D341Med (cell line): Measurements from ENCODE around the gene NT5C3B.
"Not testable (repeated sequence)": the region's sequence is repeated elsewhere in the genome, so short reads cannot be mapped to it uniquely, and the experiment has no call there.

Experiments used
- DNase-seq: peaks from one replicate; pipeline ENCODE4 v3.0.0; 2012; ENCODE audit warnings: low spot score

The NT5C3B gene

DNA sequence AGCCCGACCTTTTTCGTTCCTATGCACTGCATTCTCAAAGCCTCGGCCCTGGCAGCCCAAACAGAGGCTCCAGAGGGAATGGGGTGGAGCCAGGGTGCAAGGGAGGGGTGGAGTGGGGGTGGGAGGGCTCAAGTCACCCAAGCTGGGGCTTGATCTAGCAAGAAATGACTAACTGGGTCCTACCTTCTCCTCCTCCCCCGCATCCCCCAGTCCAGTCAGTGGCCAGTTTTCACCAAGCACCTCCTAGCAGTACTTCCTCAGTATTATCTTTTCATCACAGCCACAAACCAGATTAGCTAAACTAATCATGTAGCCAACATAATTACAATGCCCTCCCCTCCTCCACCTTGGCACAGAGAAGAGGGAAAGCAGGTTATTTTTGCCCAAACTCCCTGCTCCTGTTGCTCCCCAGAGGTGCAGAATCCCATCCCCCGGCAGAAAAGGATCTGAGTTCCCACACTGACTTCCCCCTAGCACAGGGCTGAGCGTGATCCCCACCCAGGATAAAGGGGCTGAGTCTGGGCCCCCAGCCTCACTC, 51.8 kb downstream of the NT5C3B start:
- DNase-seq, result no peak

DNA sequence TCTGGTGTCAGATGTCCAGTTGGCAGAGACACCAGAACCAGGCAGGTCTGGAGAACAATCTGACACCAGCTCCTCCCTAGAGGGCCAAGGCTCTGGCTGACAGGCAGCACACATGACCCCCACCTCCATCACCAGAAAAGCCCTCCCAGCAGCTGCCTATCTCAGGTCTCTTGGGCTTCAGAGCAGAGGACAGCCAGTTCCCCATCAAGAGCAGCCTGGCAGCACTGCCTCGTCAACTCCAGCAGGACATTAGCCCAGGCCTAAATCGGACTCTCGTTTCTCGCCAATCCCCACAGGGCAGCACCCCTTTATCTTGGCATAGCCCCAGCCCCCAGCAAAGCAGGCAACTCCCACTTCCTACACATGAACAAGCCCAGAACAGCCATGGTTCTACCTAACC, 53.9 kb downstream of the NT5C3B start:
- no peak for DNase-seq

DNA sequence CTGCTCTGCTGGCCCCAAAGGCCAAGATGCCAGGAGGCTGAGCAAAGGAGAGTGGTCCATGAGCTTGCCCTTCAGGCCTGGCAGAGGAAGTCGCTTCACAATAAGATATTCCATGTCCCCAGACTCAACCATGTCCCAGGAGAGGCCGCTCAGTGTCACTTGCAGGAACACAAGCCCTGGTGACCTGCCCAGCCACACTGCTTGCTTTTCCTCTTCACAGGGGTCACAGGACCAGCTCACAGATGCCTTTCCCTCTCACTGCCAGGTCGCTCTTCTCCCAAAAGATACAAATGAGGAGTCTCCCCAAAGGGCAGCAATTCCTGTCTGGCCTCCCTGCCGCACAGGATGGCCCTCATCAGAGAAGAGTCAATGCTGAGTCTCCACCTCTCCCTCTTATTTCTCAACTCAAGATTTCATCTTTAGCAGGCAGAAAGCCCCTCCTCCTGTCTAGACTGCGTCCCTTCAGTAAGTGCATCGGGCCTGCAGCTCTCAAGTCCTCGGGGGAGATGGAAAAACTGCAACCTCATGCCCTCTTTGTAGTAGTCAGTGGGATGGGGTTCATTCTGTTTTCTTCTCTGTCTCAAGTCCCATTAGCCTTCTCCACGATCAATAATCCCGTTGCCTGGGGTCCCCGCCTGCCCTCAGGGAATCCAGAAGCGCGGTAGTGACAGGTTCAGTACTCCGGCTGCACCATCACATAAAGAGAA, 54.5 kb downstream of the NT5C3B start:
- DNase-seq, result no peak

DNA sequence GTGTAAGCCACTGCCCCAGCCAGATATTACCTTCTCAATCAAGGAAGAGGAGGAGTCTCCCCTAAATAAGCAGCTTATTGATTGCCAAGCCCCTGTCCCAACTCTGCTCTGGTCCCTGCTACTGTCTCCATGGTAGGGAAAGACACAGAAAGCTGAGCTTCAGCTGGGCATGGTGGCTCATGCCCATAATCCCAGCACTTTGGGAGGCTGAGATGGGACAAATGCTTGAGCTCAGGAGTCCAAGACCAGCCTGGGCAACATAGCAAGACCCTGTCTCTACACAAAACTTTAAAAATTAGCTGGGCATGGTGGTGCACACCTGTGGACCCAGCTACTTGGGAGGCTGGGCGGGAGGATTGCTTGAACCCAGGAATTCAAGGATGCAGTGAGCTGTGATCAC, 56.1 kb downstream of the NT5C3B start:
- DNase-seq, result no peak

DNA sequence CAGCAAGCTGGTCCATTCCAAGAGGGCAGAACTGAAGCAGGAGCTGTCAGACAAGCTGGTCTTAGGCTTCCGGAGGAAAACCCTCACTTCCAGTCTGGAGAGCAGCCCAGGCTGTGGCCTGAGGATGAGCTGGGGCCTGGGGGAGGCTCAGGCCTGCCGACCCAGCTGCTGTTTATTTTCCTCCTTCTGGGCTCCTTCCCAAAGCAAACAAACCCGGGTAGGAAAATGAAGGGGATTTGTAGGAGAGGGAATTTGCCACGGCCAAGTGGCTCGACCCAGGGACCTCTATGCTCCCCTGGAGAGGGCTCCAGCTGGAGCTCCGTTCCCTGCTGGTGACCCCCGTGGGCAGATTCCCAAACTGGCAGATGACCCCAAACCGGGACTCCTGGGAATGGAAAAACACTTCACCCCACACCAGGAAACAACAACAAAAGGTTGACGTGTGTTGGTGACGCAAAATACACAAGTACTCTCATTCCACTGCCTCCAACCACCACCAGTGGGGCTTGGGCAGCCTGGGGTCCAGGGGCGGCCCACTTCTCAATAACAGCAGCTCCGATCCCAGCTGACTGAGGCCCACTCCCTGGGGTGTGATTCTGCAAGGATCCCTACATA, 58.4 kb downstream of the NT5C3B start:
- DNase-seq, result no peak

DNA sequence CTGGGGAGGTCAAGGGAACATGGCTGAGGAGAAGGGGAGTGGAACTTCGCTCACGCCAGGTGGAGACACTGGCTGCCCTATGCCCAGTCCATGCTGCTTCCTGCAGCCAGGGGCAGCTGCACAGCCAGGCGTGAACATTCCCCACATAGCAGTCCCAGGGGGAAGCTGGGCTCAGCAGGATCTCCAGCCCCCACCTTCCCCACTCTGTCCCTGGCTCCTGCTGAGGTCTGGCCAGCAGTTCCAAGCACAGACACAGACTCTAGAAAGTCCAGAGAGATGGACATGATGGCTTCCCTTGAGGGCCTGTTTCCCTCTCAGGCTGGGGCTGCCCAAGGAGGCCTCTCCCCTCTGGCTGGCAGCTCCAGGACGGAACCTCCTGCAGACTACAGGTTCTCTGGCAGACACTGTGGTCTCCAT, 58.9 kb downstream of the NT5C3B start:
- no peak for DNase-seq

DNA sequence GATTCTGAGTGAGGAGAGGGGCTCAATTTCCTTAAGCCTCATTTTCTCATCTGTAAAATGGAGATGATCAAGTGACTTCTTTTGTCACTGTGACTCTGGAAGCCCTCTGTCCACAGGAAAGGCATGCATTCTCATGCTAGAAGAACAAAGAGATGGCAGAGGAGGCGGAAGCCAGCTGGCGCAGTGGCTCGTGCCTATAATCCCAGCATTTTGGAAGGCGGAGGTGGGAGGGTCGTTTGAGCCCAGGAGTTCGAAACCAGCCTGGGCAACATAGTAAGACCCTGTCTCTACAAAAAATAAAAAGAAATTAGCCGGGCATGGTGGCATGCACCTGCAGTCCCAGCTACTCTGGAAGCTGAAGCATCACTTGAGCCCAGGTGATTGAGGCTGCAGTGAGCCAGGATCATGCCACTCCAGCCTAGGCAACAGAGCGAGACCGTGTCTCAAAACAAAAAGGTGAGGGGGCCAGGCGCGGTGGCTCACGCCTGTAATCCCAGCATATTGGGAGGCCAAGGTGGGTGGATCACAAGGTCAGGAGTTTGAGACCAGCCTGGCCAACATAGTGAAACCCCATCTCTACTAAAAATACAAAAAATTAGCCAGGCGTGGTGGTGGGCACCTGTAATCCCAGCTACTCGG, 59.7 kb downstream of the NT5C3B start:
- DNase-seq, result not testable (repeated sequence)

DNA sequence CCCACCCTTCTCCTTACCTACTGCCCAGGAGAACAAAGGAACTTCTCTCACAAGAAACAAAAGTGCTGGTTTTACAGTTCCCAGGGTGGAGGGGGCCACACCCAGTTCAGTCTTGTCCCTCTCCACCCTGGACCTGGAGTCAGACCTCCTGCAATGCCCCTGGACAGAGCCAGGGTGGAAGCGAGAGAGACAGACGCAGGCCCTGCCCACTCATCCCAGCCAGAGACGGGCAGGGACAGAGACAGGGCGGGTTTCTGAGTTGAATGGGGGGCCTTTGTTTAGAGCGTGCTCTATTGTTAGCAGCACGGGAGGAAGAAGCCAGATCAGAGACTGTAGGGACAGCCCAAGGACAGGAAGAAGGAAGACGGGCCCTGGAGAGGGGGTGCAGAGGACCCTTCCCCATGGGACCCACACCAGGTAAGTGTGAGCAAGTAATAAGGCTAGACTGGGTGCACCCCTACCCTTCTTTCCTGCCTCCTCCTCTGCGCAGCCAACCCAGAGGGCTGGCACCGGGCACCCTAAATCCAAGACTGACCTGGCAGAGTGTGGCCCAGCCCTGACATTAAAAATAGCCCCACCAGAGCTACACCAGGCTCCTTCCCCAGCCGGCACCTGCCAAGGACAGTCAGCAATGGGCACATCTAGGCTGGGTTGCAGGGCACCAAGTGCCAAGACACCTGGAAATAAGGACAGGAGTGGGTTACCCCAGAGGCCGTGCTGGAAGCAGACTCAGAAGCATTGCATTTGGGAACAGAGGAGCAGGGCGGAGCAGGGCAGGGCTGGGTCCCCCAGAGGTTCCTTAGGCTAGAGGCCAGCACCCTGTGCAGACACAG, 60.4 kb downstream of the NT5C3B start:
- no peak for DNase-seq
